Stimulated activated naive CD4-positive, alpha-beta T cell treated with Interleukin-2 at 50 U/mL for 16 hours (primary cell): ENCODE measurements around the gene NEU2.
"Not testable (repeated sequence)": the region's sequence is repeated elsewhere in the genome, so short reads cannot be mapped to it uniquely, and the experiment has no call there.

Source experiments
- DNase-seq: peaks from one replicate; lab custom pipeline; 2025; lab: John Stamatoyannopoulos, UW

Gene NEU2

GRCh38 chr2:233058717-233059546, 26.5 kb downstream of the NEU2 start:
- DNase-seq = no peak

GRCh38 chr2:233059547-233059796, 27.0 kb downstream of the NEU2 start:
- DNase-seq = no peak

- DNase-seq = peak; percentile 69
Measured at GRCh38 chr2:233059797-233060500, 27.5 kb downstream of the NEU2 start, which contains the start of gene INPP5D. INPP5D (plus strand) TSS chr2:233060342; CDS start chr2:233060479, 137 bp downstream.

- no peak for DNase-seq
Measured at GRCh38 chr2:233060501-233060979, 28.1 kb downstream of the NEU2 start.

- peak; percentile 57 for DNase-seq
Measured at GRCh38 chr2:233060980-233061590, 28.6 kb downstream of the NEU2 start.

GRCh38 chr2:233061591-233062450, 29.3 kb downstream of the NEU2 start:
- DNase-seq = peak; percentile 43

GRCh38 chr2:233062451-233062850, 30.0 kb downstream of the NEU2 start:
- DNase-seq = no peak

- DNase-seq = no peak
Measured at GRCh38 chr2:233062946-233063268, 30.4 kb downstream of the NEU2 start.

GRCh38 chr2:233063269-233063975, 30.9 kb downstream of the NEU2 start:
- no peak for DNase-seq

GRCh38 chr2:233063976-233064411, 31.5 kb downstream of the NEU2 start:
- no peak for DNase-seq

GRCh38 chr2:233064530-233065199, 32.2 kb downstream of the NEU2 start:
- no peak for DNase-seq

- DNase-seq = not testable (repeated sequence)
Measured at GRCh38 chr2:233065200-233065589, 32.7 kb downstream of the NEU2 start.

GRCh38 chr2:233065954-233066470, 33.5 kb downstream of the NEU2 start:
- DNase-seq = no peak

GRCh38 chr2:233068762-233069418, 36.4 kb downstream of the NEU2 start:
- no peak for DNase-seq

GRCh38 chr2:233072838-233073237, 40.4 kb downstream of the NEU2 start:
- DNase-seq = no peak

GRCh38 chr2:233074106-233074505, 41.6 kb downstream of the NEU2 start:
- no peak for DNase-seq

- DNase-seq = no peak
Measured at GRCh38 chr2:233075141-233075965, 42.9 kb downstream of the NEU2 start.

GRCh38 chr2:233075966-233076339, 43.5 kb downstream of the NEU2 start:
- no peak for DNase-seq

- DNase-seq = no peak
Measured at GRCh38 chr2:233076749-233077148, 44.3 kb downstream of the NEU2 start.
